ENCODE results near the gene HAUS1. TPM values are rescaled to one million over a fixed set of nuclear protein-coding genes. Genes with fewer than 3 reads are reported as not detected.
A peak's percentile ranks its signal among the peaks of the same experiment; 100 is the strongest.

The HAUS1 gene
- total and polyA plus RNA-seq, 11 donors: 6.7 to 18.6 (median 11.6) TPM

DNA sequence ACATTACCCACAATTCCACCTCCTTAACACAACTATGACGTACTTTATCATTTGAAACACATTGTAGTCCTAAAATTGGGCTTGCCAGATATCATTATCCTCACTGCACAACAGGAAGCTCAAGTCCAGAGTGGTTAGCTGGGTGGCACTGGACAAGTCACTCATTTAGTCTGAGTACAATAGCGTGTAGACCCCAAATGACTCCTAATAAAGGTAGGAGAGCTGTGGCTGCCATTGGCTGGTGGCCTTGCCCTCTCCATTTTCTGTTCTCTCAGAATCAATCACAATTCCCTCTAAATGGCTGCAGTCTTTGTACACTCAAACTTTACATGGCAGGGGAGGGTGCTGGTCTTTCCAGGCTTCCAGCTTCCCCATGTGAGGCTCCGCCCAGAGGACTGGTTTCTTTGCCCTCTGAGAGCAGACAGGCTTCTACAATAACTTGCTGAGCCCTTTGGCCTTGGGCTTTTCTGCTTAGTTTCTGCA lies 43.8 kb upstream of the HAUS1 start:
- intact Hi-C loops (cut with DNase I): loop anchor here in 2 of 10 donors (10.0 kb wide), 2 partner anchors 76 to 376 kb away; no protein-coding TSS in a partner anchor
- TF ChIP-seq, protein P1, sequence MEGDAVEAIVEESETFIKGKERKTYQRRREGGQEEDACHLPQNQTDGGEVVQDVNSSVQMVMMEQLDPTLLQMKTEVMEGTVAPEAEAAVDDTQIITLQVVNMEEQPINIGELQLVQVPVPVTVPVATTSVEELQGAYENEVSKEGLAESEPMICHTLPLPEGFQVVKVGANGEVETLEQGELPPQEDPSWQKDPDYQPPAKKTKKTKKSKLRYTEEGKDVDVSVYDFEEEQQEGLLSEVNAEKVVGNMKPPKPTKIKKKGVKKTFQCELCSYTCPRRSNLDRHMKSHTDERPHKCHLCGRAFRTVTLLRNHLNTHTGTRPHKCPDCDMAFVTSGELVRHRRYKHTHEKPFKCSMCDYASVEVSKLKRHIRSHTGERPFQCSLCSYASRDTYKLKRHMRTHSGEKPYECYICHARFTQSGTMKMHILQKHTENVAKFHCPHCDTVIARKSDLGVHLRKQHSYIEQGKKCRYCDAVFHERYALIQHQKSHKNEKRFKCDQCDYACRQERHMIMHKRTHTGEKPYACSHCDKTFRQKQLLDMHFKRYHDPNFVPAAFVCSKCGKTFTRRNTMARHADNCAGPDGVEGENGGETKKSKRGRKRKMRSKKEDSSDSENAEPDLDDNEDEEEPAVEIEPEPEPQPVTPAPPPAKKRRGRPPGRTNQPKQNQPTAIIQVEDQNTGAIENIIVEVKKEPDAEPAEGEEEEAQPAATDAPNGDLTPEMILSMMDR (IDR thresholded peaks at IDR 0.05): no peak
- no peak for TF ChIP-seq POLR2A (IDR thresholded peaks at IDR 0.05)
- Histone ChIP-seq H3K9me3 (no peaks in the 10 kb centered on the region), H3K27me3 (no peaks in the 10 kb centered on the region), H3K36me3 (no peaks in the 10 kb centered on the region), H3K4me3 (no peak overlapping the region), H3K4me1 (peaks cover 0 to 37% (median 0%) of the 10 kb centered on the region in 12 donors), H3K27ac (no peak overlapping the region)
- no peak for DNase-seq
- 71 to 86% (median 79%) methylated on average over 3 of the region's 3 CpGs for WGBS, 4 donors
- ATAC-seq: no peak

DNA sequence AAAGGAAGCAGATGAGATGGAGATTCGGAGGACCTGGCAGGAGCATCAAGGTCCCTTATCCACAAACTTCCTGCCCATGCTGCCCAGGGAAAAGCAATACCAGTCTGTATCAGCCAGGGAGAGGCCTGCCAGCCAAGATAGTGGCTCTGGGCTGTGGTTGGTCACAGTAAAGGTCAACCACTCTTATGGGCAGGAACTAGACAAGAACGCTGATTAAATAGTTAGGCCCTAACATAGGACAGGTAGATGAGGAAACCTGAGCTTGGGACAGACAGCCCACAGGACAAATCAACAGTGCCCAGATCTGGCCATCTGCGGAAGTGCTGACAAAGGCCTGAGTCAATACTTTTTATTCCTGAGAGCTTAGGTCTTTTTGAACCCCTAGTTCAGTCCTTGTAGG lies 42.8 kb upstream of the HAUS1 start:
- Histone ChIP-seq H3K4me1 (peaks cover 0 to 28% (median 0%) of the 10 kb centered on the region in 12 donors), H3K36me3 (no peaks in the 10 kb centered on the region), H3K4me3 (no peak overlapping the region), H3K27ac (no peak overlapping the region), H3K27me3 (no peaks in the 10 kb centered on the region), H3K9me3 (no peaks in the 10 kb centered on the region)
- TF ChIP-seq, protein P1 (IDR thresholded peaks at IDR 0.05): no peak
- no peak for TF ChIP-seq POLR2A (IDR thresholded peaks at IDR 0.05)
- ATAC-seq: peak in 1 of 4 donors; percentile 33
- intact Hi-C loops (cut with DNase I): loop anchor here in 2 of 10 donors (10.0 kb wide), 2 partner anchors 77 to 377 kb away; no protein-coding TSS in a partner anchor
- WGBS, 4 donors: 73 to 82% (median 77%) methylated on average over 3 of the region's 3 CpGs
- no peak for DNase-seq

DNA sequence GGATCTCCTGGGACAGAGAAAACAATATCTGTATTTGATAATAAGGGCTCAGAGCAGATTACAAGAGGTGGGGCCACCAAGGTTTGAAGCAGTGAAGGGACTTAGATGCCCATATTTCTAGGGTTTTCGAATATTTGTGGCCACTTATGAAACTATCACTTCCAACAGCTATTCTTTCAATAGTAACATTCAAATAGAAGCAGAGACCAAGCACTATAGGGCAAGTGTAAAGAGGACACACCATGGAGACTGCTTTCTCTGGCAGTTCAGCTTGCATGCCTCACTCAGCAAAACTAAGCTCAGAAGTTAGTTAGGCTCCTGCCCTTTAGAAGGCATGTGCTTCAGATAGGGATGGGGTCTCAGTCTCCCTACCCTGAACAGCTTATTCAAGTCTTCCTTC lies 42.4 kb upstream of the HAUS1 start:
- ATAC-seq (no peak), DNase-seq (no peak)
- H3K27me3 ChIP-seq: no peaks in the 10 kb centered on the region
- no peaks in the 10 kb centered on the region for H3K36me3 ChIP-seq
- H3K27ac ChIP-seq: no peak overlapping the region
- no peak for TF ChIP-seq POLR2A (IDR thresholded peaks at IDR 0.05)
- TF ChIP-seq, protein P1 (IDR thresholded peaks at IDR 0.05): no peak
- WGBS, 4 donors: 84 to 98% (median 87%) methylated on average over 1 of the region's 1 CpG
- no peaks in the 10 kb centered on the region for H3K9me3 ChIP-seq
- no peak overlapping the region for H3K4me3 ChIP-seq
- intact Hi-C loops (cut with DNase I): loop anchor here in 2 of 10 donors (10.0 kb wide), 2 partner anchors 77 to 377 kb away; no protein-coding TSS in a partner anchor
- H3K4me1 ChIP-seq: peaks cover 0 to 26% (median 0%) of the 10 kb centered on the region in 12 donors

DNA sequence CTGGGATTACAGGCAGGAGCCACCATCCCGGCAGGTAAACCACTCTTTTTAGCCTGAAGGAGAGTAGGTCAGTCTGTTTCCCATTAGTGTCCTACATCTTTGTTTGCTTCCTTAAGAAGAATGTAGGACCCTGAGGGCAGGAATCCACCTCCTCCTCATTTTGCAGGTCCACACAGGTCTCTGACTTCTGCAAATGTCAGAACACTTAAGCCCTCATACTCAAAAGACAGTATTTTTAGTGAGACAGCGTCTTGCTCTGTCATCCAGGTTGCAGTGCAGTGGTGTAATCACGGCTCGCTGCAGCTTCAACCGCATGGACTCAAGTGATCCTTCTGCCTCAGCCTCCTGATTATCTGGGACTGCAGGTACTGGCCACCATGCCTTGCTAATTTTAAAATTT lies 41.4 kb upstream of the HAUS1 start:
- DNase-seq (no peak), ATAC-seq (no peak)
- H3K4me3 ChIP-seq: no peak overlapping the region
- H3K36me3 ChIP-seq: no peaks in the 10 kb centered on the region
- WGBS, 4 donors: 90 to 95% (median 91%) methylated on average over 5 of the region's 5 CpGs
- TF ChIP-seq, protein P1 (IDR thresholded peaks at IDR 0.05): no peak
- TF ChIP-seq POLR2A (IDR thresholded peaks at IDR 0.05): no peak
- no peaks in the 10 kb centered on the region for H3K27me3 ChIP-seq
- H3K27ac ChIP-seq: no peak overlapping the region
- H3K9me3 ChIP-seq: peaks cover 0 to 3% (median 0%) of the 10 kb centered on the region in 12 donors
- H3K4me1 ChIP-seq: peaks cover 0 to 30% (median 0%) of the 10 kb centered on the region in 12 donors
- intact Hi-C loops (cut with DNase I): loop anchor here in 2 of 10 donors (10.0 kb wide), 2 partner anchors 78 to 378 kb away; no protein-coding TSS in a partner anchor

Measured in heart left ventricle (tissue), 16 donors.